Fibroblast of lung (primary cell): ENCODE measurements around the gene B3GNT8. TPM values are rescaled to one million over a fixed set of nuclear protein-coding genes. Genes with fewer than 3 reads are reported as not detected.

Experiments
- DNase-seq, 2 donors: peaks; one replicate each; pipeline versions ENCODE4 v3.0.0 to v3.0.0-alpha.2; 2010; ENCODE audit warnings: low read depth in 2 of 2
- H2AFZ ChIP-seq: 2 replicates; pipeline ENCODE4 v1.5.1; 2012; ENCODE audit warnings: low read length, control low read depth, inconsistent platforms
- H3K27ac ChIP-seq: 2 replicates; pipeline ENCODE4 v1.5.1; 2011; ENCODE audit warnings: low read length, control low read depth; ENCODE audit not compliant: insufficient read depth
- H3K27me3 ChIP-seq: 2 replicates; pipeline ENCODE4 v1.5.1; 2011; ENCODE audit warnings: mild to moderate bottlenecking, low read length; ENCODE audit not compliant: control insufficient read depth, insufficient read depth
- H3K36me3 ChIP-seq: 2 replicates; pipeline ENCODE4 v1.5.1; 2011; ENCODE audit warnings: low read length; ENCODE audit not compliant: control insufficient read depth, insufficient read depth
- H3K4me1 ChIP-seq: 2 replicates; pipeline ENCODE4 v1.5.1; 2011; ENCODE audit warnings: low read length; ENCODE audit not compliant: control insufficient read depth, insufficient read depth; ENCODE audit errors: extremely low read depth
- H3K4me2 ChIP-seq: 2 replicates; pipeline ENCODE4 v1.5.1; 2011; ENCODE audit warnings: low read length, control low read depth; ENCODE audit not compliant: insufficient read depth; ENCODE audit errors: extremely low read depth
- H3K4me3 ChIP-seq, 4 experiments: fragments of 200-600 bp in 1 of 4; sonication (generic) in 1 of 4; replicated peaks in 1 of 4; 2 replicates each; pipeline ENCODE4 v1.5.1; 2011 to 2016; ENCODE audit warnings: low read length in 4 of 4, low read depth in 3 of 4, mild to moderate bottlenecking in 3 of 4, control low read depth in 2 of 4, inconsistent platforms in 1 of 4, mixed read lengths in 1 of 4; ENCODE audit not compliant: insufficient read depth in 1 of 4; ENCODE audit errors: control extremely low read depth in 1 of 4
- H3K79me2 ChIP-seq: 2 replicates; pipeline ENCODE4 v1.5.1; 2012; ENCODE audit warnings: mild to moderate bottlenecking, low read length, inconsistent platforms; ENCODE audit not compliant: control insufficient read depth, insufficient read depth
- H3K9ac ChIP-seq: 2 replicates; pipeline ENCODE4 v1.5.1; 2011; ENCODE audit warnings: mild to moderate bottlenecking, low read length, control low read depth; ENCODE audit not compliant: insufficient read depth
- H3K9me3 ChIP-seq: 2 replicates; pipeline ENCODE4 v1.5.1; 2012; ENCODE audit warnings: low read depth, low read length; ENCODE audit not compliant: control insufficient read depth, insufficient read depth
- H4K20me1 ChIP-seq: 2 replicates; pipeline ENCODE4 v1.5.1; 2011; ENCODE audit warnings: low read length; ENCODE audit not compliant: control insufficient read depth, insufficient read depth; ENCODE audit errors: extremely low read depth
- EZH2 ChIP-seq: IDR thresholded peaks from 2 replicates; pipeline ENCODE4 v1.5.1; 2012; ENCODE audit warnings: low read length, control low read depth, mild to moderate bottlenecking; ENCODE audit errors: missing control alignments
- polyA plus RNA-seq, 2 donors: library from polyadenylated mRNA; depleted of rRNA in 1 of 2; stranded (reverse) in 1 of 2; unstranded in 1 of 2; fragments of >200 nt; gene quantifications; 2 replicates each; pipeline ENCODE4 v1.2.1, GENCODE V29; 2011 to 2012; ENCODE audit warnings: missing spikeins in 1 of 2
- total RNA-seq: library from RNA; depleted of rRNA; stranded (reverse); fragments of >200 nt; gene quantifications from 2 replicates; pipeline ENCODE4 v1.2.1, GENCODE V29; 2014
- TF ChIP-seq, protein P1 (sequence below), 2 donors: IDR thresholded peaks in 1 of 2; conservative IDR thresholded peaks in 1 of 2; 1 replicate in 1 of 2; 2 replicates in 1 of 2; pipeline ENCODE4 v1.5.1; 2011 to 2012; ENCODE audit warnings: low read length in 2 of 2, control low read depth in 1 of 2, inconsistent platforms in 1 of 2, low read depth in 1 of 2, mild to moderate bottlenecking in 1 of 2

B3GNT8 gene
- total and polyA plus RNA-seq, 2 donors (not counting 1 experiment from before 2014, with no cell fraction given) = 0.54 to 3.5 TPM

DNA sequence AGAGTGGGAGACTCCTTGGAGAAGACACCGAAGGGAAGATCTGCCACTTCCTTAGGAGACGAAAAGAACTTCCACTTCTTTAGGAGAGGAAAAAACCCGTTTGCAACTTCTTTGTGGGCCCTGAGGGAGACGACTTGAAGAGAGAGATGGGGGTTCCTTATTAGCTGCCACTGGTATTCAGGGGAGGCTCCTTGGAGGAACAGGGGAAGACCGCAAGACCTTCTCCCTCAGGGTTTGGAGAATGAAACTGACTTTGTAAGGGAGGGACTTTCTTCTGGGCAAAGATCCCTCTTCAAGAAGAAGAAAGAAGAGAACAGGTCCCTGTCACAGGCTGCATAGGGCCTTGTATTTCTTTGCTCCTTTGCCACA lies 29.1 kb downstream of the B3GNT8 start:
- H3K4me1 ChIP-seq = peaks cover 4% of the 10 kb centered on the region
- H4K20me1 ChIP-seq = no peaks in the 10 kb centered on the region
- peak overlapping the region; percentile 74 to 100 (median 84) for H3K4me3 ChIP-seq
- H3K9ac ChIP-seq = peak overlapping the region; percentile 93
- TF ChIP-seq, protein P1, sequence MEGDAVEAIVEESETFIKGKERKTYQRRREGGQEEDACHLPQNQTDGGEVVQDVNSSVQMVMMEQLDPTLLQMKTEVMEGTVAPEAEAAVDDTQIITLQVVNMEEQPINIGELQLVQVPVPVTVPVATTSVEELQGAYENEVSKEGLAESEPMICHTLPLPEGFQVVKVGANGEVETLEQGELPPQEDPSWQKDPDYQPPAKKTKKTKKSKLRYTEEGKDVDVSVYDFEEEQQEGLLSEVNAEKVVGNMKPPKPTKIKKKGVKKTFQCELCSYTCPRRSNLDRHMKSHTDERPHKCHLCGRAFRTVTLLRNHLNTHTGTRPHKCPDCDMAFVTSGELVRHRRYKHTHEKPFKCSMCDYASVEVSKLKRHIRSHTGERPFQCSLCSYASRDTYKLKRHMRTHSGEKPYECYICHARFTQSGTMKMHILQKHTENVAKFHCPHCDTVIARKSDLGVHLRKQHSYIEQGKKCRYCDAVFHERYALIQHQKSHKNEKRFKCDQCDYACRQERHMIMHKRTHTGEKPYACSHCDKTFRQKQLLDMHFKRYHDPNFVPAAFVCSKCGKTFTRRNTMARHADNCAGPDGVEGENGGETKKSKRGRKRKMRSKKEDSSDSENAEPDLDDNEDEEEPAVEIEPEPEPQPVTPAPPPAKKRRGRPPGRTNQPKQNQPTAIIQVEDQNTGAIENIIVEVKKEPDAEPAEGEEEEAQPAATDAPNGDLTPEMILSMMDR (conservative IDR thresholded peaks at IDR 0.05 in 1 of 2, IDR thresholded peaks at IDR 0.05 in 1 of 2; ENCODE audit: low read depth in 1 of 2, low read length in 2 of 2) = no peak
- H2AFZ ChIP-seq = peak overlapping the region; percentile 83
- no peaks in the 10 kb centered on the region for H3K36me3 ChIP-seq
- H3K9me3 ChIP-seq = no peaks in the 10 kb centered on the region
- peak overlapping the region; percentile 86 for H3K4me2 ChIP-seq
- H3K27ac ChIP-seq = peak overlapping the region; percentile 96
- no peaks in the 10 kb centered on the region for H3K27me3 ChIP-seq
- no peak for DNase-seq
- H3K79me2 ChIP-seq = peaks cover 7% of the 10 kb centered on the region

DNA sequence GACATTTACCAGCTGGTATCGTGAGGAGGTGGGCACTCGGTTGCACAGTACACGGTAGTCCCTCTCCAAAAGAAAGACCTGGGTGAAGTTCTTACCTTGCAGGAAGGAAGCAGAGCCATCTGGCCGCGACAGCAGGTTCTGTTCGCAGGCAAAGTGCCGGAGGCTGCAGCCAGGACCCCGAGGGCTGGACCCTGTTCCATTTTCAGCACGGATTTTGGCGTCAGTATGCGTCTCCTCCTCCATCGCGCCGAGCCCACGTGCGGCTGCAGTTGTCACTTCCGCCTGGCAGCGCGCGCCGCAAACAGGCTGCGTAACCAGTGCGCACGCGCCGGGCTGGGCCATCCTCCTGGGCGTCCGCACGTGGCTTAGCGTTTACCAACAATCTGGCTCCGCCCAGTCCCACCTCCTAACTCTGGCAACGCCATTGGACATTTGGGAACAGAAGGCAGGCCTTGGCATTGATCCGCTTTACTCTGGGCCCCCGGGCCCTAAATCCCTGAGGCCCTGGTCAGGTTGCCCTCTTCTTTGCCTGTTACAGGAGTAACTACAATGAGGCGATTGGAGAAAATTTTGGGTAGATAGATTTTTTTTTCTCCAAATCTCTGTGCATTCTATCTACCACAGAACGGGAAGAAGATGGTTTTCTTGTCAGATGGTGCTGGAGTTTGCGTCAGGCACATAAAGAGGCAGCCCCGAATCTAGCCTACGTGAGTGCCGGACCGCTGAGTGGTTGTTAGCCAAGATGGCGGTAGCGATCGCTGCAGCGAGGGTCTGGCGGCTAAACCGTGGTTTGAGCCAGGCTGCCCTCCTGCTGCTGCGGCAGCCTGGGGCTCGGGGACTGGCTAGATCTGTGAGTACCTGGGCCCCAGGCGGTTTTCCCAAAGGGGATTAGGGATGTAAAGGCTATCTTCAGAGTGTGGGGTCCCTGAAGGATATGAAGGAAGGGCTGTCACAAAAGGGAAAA lies 29.8 kb downstream of the B3GNT8 start, which contains the start of the genes BCKDHA and EXOSC5:
Gene BCKDHA, plus strand, starts transcription at position 733 of the 964 bp plus-strand sequence. Its CDS starts 10 bp downstream, at position 743.
Gene EXOSC5, minus strand, starts transcription at position 274 of the 964 bp plus-strand sequence. Its CDS starts 31 bp downstream, at position 243.
- H3K36me3 ChIP-seq = no peaks in the 10 kb centered on the region
- TF ChIP-seq, protein P1 (conservative IDR thresholded peaks at IDR 0.05 in 1 of 2, IDR thresholded peaks at IDR 0.05 in 1 of 2; ENCODE audit: low read depth in 1 of 2, low read length in 2 of 2) = no peak
- TF ChIP-seq EZH2 = no peak
- H3K4me3 ChIP-seq = peak within 1 kb of the TSS; percentile 87 to 100 (median 89)
- peak within 1 kb of the TSS; percentile 96 for H2AFZ ChIP-seq
- H4K20me1 ChIP-seq = no peaks in the 10 kb centered on the region
- peak; percentile 99 to 100 for DNase-seq
- peak within 1 kb of the TSS; percentile 96 for H3K27ac ChIP-seq
- no peaks in the 10 kb centered on the region for H3K27me3 ChIP-seq
- peak within 1 kb of the TSS; percentile 93 for H3K9ac ChIP-seq
- peaks cover 7% of the 10 kb centered on the region for H3K79me2 ChIP-seq
- peak within 1 kb of the TSS; percentile 89 for H3K4me2 ChIP-seq
- peaks cover 4% of the 10 kb centered on the region for H3K4me1 ChIP-seq
- H3K9me3 ChIP-seq = no peaks in the 10 kb centered on the region

DNA sequence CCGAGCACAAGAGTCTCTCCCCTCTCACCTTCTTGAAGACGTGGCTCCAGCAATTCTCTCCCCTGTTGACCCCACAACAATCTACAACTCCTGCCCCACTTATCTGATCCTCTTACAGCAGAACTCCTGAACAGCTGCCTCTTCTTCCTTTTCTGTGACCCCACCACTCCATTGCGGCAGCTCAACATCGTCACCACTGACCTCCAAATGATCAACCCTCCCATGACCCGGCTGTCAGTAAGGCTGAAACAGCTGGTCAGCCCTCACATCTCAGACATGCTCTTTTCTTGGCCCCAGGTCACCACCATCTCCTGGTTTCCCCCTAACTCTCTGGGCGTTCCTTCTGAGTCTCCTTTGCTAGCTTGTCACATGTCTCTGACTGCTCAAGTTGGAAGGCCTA lies 31.8 kb downstream of the B3GNT8 start:
- Histone ChIP-seq H3K27ac (no peak overlapping the region), H3K9ac (no peak overlapping the region), H3K36me3 (no peaks in the 10 kb centered on the region), H4K20me1 (no peaks in the 10 kb centered on the region), H3K4me2 (no peak overlapping the region), H2AFZ (no peak overlapping the region), H3K9me3 (no peaks in the 10 kb centered on the region), H3K4me3 (no peak overlapping the region), H3K4me1 (peaks cover 4% of the 10 kb centered on the region), H3K27me3 (no peaks in the 10 kb centered on the region), H3K79me2 (peaks cover 7% of the 10 kb centered on the region)
- TF ChIP-seq EZH2 = no peak
- TF ChIP-seq, protein P1 (conservative IDR thresholded peaks at IDR 0.05 in 1 of 2, IDR thresholded peaks at IDR 0.05 in 1 of 2; ENCODE audit: low read depth in 1 of 2, low read length in 2 of 2) = no peak
- DNase-seq = no peak
